ENCODE measurements around the gene ANKUB1.
A peak's percentile ranks its signal among the peaks of the same experiment; 100 is the strongest.

The ANKUB1 gene

GRCh38 chr3:149753717-149754116 lies 38.6 kb downstream of the ANKUB1 start:
- no peak for DNase-seq

GRCh38 chr3:149752788-149753136 lies 39.6 kb downstream of the ANKUB1 start:
- DNase-seq = no peak

DNA sequence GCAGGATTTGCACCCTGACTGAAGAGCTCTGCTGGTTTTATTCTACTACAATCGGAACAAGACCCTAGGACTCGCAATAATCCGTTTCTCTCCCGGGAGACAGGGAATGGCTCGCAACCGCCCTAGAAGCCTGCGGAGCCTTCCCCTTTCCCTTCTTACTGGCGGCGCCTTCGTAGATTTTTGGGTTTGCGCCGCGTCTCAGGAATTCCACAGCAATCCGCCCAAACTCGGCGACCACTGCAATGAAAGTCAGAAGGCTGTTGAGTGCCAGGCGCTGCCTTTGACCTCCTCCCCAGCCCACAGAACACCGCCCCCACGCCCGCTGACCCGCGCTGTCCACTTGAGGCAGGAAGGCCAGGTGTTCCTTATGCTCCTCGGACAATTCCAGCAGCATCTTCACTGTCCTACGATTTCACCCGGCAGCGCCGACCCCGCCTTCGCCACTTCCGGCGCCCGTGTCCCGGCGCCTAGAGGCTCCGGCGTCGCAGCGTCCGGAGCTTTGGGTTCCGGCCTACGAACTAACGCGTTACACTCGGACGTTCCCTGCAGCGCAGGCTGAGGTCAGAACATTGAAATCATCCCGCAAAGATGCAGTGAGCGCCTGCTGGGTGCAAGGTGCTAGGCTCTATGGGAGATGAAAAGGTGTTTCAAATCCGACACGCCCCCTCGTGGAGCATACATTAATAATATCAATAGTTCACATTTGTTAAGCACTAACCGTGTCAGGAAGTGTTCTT lies 40.1 kb downstream of the ANKUB1 start, which contains the start of gene COMMD2:
TSS of gene COMMD2 (minus strand) at position 439 of the 737 bp plus-strand sequence. CDS start at position 394, 45 bp downstream.
- peak; percentile 86 for DNase-seq

DNA sequence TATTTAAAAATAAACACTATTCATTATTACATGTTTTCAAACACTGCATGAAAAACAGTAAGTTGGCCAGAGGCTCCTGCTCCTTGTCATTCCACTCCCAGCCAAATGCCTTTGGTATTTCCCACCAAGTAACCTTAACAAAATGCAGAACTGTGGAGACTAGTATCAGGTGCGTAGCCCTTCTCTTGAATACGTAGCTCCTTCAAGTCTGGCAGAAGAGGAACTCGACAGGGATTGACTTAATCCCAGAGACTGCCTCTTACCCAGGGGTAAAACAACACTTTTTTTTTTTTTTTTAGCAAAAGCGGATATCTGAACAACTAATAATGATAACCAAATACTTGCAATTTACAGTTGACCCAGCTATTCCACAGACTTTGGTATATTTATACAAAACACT lies 40.8 kb downstream of the ANKUB1 start:
- DNase-seq = no peak

- no peak for DNase-seq
Measured at GRCh38 chr3:149744606-149745005, 47.7 kb downstream of the ANKUB1 start.

DNA sequence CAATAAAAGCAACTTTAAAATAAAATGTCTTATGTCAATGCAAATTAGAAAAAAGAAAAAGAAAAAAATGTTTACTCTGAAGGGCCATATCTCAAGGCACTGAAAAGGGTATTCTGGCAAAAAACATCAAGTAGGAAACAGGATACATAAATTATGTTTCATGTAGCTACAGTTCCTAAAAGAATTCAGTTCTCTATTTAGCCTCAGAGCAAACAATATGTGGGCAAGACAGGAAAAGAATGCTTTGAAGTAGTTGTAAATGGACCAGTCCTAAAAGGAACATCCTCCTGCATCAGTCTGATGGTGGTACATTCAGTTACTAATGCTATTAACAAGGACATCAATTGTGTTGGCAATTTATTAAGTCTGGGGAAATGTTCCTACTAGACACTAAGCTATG lies 48.2 kb downstream of the ANKUB1 start:
- no peak for DNase-seq

DNA sequence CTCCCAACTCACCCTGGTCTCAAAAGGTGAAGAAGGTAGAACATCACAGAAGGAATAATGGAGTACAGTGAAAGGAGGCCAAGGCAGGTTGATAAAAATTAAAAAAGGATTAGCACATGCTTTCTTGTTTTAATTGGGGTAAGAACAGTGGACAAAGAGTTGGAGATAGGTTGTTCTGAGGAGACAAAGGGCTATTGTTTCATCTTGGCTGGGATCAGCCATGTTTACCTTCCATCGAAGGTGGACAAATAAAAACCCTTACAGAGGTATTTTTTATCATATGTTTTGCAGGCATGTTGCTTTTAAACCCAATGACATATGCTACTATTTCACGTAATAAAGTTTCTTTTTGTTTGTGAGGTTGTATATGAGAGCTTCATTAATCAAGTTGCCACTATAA lies 53.0 kb downstream of the ANKUB1 start:
- DNase-seq = no peak

DNA sequence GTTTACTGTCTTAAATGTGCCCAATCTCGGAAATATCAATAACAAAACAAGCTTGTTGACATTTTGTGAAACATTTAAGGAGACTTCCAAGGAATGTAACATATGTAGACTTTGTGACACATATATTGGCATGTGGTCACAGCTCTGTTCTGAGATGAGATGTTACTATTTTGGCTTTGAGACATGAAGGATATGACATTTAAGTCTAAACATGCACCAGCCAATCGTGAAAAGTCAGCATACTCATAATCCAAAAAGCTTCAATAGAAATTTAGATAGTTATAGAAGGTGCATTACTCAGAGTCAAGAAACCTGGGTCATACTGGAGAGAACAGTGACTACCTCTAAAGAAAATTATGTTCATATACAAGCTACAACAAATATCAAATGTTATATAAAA lies 53.5 kb downstream of the ANKUB1 start:
- DNase-seq = peak; percentile 22

DNA sequence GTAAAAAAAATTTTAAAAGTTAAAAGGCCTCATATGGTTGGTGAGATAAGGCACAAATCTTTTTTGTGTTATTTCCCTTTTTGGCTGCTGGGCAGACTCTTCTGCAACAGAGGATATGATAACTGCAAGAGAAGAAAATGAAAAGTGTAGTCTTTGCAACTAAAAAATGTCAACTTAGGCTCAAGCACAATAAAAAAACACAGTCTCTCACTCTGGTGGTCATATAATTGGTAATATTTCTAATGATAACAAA lies 55.5 kb downstream of the ANKUB1 start:
- DNase-seq = no peak

DNA sequence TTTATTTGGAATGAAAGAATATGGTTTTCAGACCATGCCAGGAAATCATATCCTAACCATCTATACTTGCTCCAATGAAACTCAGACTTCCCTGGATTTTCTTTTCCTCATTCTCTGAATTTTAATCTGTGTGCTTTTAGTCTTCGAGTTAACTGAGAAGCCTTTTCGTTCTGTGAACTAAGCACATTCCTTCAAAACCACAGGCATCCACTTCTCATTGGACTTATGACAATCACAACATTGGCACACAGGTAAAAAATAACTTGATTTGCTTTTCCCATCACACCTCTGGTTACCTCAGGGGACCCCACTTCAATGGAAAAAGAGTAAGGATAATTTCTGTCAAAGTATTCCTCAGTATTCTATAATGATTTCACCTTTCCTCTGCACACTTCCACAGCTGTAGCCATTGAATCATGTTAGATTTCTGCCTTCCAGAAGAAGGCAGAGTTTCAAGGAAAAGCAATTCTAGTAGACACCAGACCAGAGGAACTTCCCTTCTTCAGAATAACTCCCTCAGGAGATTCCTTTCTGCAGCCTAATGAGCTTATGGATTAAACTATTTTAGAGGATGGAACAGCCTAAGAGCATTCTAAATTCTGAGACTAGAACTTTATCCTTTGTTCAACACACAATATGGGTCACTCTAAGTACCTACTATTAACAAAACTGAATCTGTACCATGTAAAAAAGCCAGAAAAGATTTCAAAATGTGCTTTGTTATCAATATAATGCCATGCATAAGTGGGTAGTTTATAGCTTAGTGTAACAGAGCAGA lies 56.0 kb downstream of the ANKUB1 start:
- peak; percentile 64 for DNase-seq

- DNase-seq = no peak
Measured at GRCh38 chr3:149732234-149732633, 60.1 kb downstream of the ANKUB1 start.

- DNase-seq = no peak
Measured at GRCh38 chr3:149727656-149728055, 64.7 kb downstream of the ANKUB1 start.

- DNase-seq = peak; percentile 32
Measured at GRCh38 chr3:149726716-149727407, 65.5 kb downstream of the ANKUB1 start.

- DNase-seq = no peak
Measured at GRCh38 chr3:149723781-149724180, 68.6 kb downstream of the ANKUB1 start.

- no peak for DNase-seq
Measured at GRCh38 chr3:149720918-149721317, 71.4 kb downstream of the ANKUB1 start.

- DNase-seq = peak; percentile 77
Measured at GRCh38 chr3:149717391-149718056, 74.8 kb downstream of the ANKUB1 start.

DNA sequence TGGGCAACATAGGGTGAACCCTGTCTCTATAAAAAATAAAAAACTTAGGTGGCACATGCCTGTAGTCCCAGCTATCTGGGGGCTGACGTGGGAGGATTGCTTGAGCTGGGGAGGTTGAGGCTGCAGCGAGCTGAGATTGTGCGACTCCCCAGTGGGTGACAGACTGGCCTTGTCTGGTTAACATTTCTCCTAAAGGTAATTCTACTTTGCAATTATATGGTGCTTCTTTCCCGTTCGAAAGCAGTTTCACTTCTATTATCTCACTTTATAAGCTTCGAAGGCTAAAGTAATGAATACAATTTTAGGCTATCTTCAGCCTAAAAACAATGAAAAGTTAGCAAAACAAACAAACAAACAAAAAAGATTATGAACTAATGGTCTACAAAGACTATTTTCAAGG lies 75.4 kb downstream of the ANKUB1 start:
- no peak for DNase-seq

GRCh38 chr3:149715247-149715646 lies 77.1 kb downstream of the ANKUB1 start:
- DNase-seq = no peak

GRCh38 chr3:149713730-149714654 lies 78.4 kb downstream of the ANKUB1 start:
- no peak for DNase-seq
